ENCODE results near the gene FBXO38.

Gene FBXO38

DNA sequence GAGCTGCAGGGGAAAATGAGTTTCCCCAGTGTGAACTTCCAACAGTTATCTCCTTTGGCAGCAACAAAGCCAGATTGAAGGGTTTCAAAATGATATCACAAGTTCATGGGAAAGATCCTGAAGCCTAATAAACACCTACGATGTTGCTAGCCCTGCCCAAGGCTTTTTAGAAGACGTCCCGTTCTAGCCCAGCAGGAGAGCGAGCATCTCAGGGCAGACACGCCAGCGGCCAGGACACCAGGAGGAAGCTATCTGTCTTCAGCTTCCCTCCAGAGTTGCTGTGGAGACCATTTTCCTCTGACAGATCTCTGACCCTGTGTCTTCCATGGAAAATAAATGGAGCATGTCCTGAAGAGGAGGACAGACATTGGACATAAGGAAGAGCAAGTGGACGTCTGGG lies 98.4 kb downstream of the FBXO38 start:
- peaks cover 0 to 2% of the 10 kb centered on the region in 2 experiments for H3K4me1 ChIP-seq (ENCODE audit: control insufficient read depth in 1 of 2, insufficient read depth in 2 of 2, low read length in 2 of 2)
- no peak overlapping the region for H3K9ac ChIP-seq (ENCODE audit: low read length)
- no peaks in the 10 kb centered on the region for H3K79me1 ChIP-seq (ENCODE audit: low read length)
- no peaks in the 10 kb centered on the region for H3K36me3 ChIP-seq (ENCODE audit: control insufficient read depth in 1 of 2, insufficient read depth in 2 of 2, low read length in 2 of 2)
- H3K4me2 ChIP-seq (ENCODE audit: low read length) = no peak overlapping the region
- H3K18ac ChIP-seq (ENCODE audit: low read length) = no peak overlapping the region
- H3K27ac ChIP-seq (ENCODE audit: low read depth, low read length) = no peak overlapping the region
- no peak overlapping the region for H4K12ac ChIP-seq (ENCODE audit: low read depth, low read length)
- no peaks in the 10 kb centered on the region for H3K27me3 ChIP-seq (ENCODE audit: insufficient read depth, low read length)
- H3K9me3 ChIP-seq (ENCODE audit: insufficient read depth, low read depth, low read length) = no peaks in the 10 kb centered on the region
- H2BK5ac ChIP-seq (ENCODE audit: low read depth, low read length, poor library complexity) = no peak overlapping the region
- DNase-seq = no peak
- no peak overlapping the region for H3K4ac ChIP-seq (ENCODE audit: low read depth, low read length)
- no peaks in the 10 kb centered on the region for H3K79me2 ChIP-seq (ENCODE audit: control insufficient read depth, insufficient read depth, low read length, poor library complexity)
- H2BK12ac ChIP-seq (ENCODE audit: low read length) = no peak overlapping the region
- no peak overlapping the region for H2AK5ac ChIP-seq (ENCODE audit: low read length)
- H3K14ac ChIP-seq (ENCODE audit: low read length) = no peak overlapping the region
- H4K91ac ChIP-seq (ENCODE audit: low read depth, low read length) = no peak overlapping the region
- WGBS (ENCODE audit: extremely low coverage, insufficient coverage, insufficient read length) = no CpG with 5 or more reads among the region's 7 CpGs
- no peak overlapping the region for H2AFZ ChIP-seq (ENCODE audit: insufficient read depth, low read length, poor library complexity)
- H4K8ac ChIP-seq (ENCODE audit: low read depth, low read length) = no peak overlapping the region
- H3K4me3 ChIP-seq (ENCODE audit: low read depth, low read length) = no peak overlapping the region
- no peak overlapping the region for H3K23ac ChIP-seq (ENCODE audit: low read length)
- no peak overlapping the region for H2BK120ac ChIP-seq (ENCODE audit: insufficient read depth, low read length, poor library complexity)

DNA sequence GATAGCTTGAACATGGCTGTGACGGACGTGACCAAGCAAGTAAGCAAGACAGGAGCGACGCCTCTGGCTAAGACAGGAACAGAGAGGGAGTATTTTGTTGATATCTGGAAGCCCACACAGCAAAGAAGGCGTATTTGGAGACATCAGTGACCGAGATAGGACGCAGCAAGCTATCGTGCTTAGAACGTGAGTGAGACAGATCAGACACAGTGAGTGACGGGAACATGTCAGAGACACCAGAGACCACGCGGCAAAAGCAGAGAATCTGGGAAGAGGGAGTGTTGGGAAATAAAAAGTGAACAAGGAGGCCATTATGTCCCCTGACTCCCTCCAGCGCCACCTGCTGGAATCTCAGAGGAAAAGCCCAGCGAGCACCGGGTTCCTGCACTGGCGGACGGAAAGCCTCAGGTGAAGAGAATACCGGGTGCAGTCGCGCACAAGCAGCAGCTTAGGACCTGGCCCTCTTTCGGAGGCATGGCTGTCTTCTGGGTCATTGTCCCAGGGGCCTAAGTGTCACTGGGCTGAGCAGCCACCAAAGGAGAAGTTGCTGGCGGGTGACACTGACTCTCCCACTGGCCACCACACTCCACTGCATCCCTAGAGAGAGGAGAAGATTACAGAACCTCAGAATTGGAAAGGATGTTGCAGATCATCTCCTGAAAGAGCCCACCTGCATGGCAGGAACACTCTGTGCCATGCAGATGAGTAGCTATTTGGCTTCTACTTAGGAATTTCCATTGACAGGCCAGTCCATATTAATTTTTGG lies 99.1 kb downstream of the FBXO38 start:
- no peak overlapping the region for H3K4ac ChIP-seq (ENCODE audit: low read depth, low read length)
- H3K4me2 ChIP-seq (ENCODE audit: low read length) = no peak overlapping the region
- H3K79me1 ChIP-seq (ENCODE audit: low read length) = no peaks in the 10 kb centered on the region
- H3K9me3 ChIP-seq (ENCODE audit: insufficient read depth, low read depth, low read length) = no peaks in the 10 kb centered on the region
- no peak overlapping the region for H3K4me3 ChIP-seq (ENCODE audit: low read depth, low read length)
- H2AK5ac ChIP-seq (ENCODE audit: low read length) = no peak overlapping the region
- H3K79me2 ChIP-seq (ENCODE audit: control insufficient read depth, insufficient read depth, low read length, poor library complexity) = no peaks in the 10 kb centered on the region
- no peak overlapping the region for H2BK12ac ChIP-seq (ENCODE audit: low read length)
- DNase-seq = peak; percentile 55 to 86
- no peak overlapping the region for H4K8ac ChIP-seq (ENCODE audit: low read depth, low read length)
- H4K12ac ChIP-seq (ENCODE audit: low read depth, low read length) = no peak overlapping the region
- H3K18ac ChIP-seq (ENCODE audit: low read length) = no peak overlapping the region
- H4K91ac ChIP-seq (ENCODE audit: low read depth, low read length) = no peak overlapping the region
- H3K23ac ChIP-seq (ENCODE audit: low read length) = no peak overlapping the region
- H3K9ac ChIP-seq (ENCODE audit: low read length) = no peak overlapping the region
- WGBS (ENCODE audit: extremely low coverage, insufficient coverage, insufficient read length) = no CpG with 5 or more reads among the region's 22 CpGs
- peaks cover 0 to 2% of the 10 kb centered on the region in 2 experiments for H3K4me1 ChIP-seq (ENCODE audit: control insufficient read depth in 1 of 2, insufficient read depth in 2 of 2, low read length in 2 of 2)
- no peaks in the 10 kb centered on the region for H3K36me3 ChIP-seq (ENCODE audit: control insufficient read depth in 1 of 2, insufficient read depth in 2 of 2, low read length in 2 of 2)
- no peak overlapping the region for H2BK120ac ChIP-seq (ENCODE audit: insufficient read depth, low read length, poor library complexity)
- no peak overlapping the region for H2BK5ac ChIP-seq (ENCODE audit: low read depth, low read length, poor library complexity)
- H3K27me3 ChIP-seq (ENCODE audit: insufficient read depth, low read length) = no peaks in the 10 kb centered on the region
- no peak overlapping the region for H3K27ac ChIP-seq (ENCODE audit: low read depth, low read length)
- H2AFZ ChIP-seq (ENCODE audit: insufficient read depth, low read length, poor library complexity) = no peak overlapping the region
- no peak overlapping the region for H3K14ac ChIP-seq (ENCODE audit: low read length)

DNA sequence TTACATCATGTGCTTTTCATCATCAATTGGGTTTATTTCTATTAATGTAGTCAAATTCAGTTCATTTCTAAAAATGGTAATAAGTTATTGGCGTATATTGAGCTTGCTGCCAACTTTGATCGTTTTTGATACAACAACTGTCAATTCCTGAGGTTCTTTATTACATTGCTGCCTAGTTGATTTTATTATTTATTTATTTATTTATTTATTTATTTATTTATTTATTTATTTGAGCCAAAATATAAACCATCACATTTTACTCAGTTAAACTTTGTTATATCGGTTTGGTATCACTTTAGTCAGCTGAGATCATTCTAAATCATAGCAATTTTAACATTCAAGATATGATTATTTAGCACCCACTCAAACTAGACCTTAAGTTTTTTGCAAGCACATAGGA lies 100.0 kb downstream of the FBXO38 start:
- Histone ChIP-seq H4K12ac (ENCODE audit: low read depth, low read length) (no peak overlapping the region), H3K79me2 (ENCODE audit: control insufficient read depth, insufficient read depth, low read length, poor library complexity) (no peaks in the 10 kb centered on the region), H2BK120ac (ENCODE audit: insufficient read depth, low read length, poor library complexity) (no peak overlapping the region), H3K18ac (ENCODE audit: low read length) (no peak overlapping the region), H4K91ac (ENCODE audit: low read depth, low read length) (no peak overlapping the region), H3K4me2 (ENCODE audit: low read length) (no peak overlapping the region), H3K9ac (ENCODE audit: low read length) (no peak overlapping the region), H3K4me1 (ENCODE audit: control insufficient read depth in 1 of 2, insufficient read depth in 2 of 2, low read length in 2 of 2) (peaks cover 0 to 2% of the 10 kb centered on the region in 2 experiments), H3K27me3 (ENCODE audit: insufficient read depth, low read length) (no peaks in the 10 kb centered on the region), H3K4ac (ENCODE audit: low read depth, low read length) (no peak overlapping the region), H4K8ac (ENCODE audit: low read depth, low read length) (no peak overlapping the region), H3K79me1 (ENCODE audit: low read length) (no peaks in the 10 kb centered on the region), H3K14ac (ENCODE audit: low read length) (no peak overlapping the region), H3K23ac (ENCODE audit: low read length) (no peak overlapping the region), H2AK5ac (ENCODE audit: low read length) (no peak overlapping the region), H3K36me3 (ENCODE audit: control insufficient read depth in 1 of 2, insufficient read depth in 2 of 2, low read length in 2 of 2) (no peaks in the 10 kb centered on the region), H3K9me3 (ENCODE audit: insufficient read depth, low read depth, low read length) (no peaks in the 10 kb centered on the region), H2AFZ (ENCODE audit: insufficient read depth, low read length, poor library complexity) (no peak overlapping the region), H2BK12ac (ENCODE audit: low read length) (no peak overlapping the region), H2BK5ac (ENCODE audit: low read depth, low read length, poor library complexity) (no peak overlapping the region), H3K4me3 (ENCODE audit: low read depth, low read length) (no peak overlapping the region), H3K27ac (ENCODE audit: low read depth, low read length) (no peak overlapping the region)
- WGBS (ENCODE audit: extremely low coverage, insufficient coverage, insufficient read length) = no CpG with 5 or more reads among the region's 3 CpGs
- no peak for DNase-seq

DNA sequence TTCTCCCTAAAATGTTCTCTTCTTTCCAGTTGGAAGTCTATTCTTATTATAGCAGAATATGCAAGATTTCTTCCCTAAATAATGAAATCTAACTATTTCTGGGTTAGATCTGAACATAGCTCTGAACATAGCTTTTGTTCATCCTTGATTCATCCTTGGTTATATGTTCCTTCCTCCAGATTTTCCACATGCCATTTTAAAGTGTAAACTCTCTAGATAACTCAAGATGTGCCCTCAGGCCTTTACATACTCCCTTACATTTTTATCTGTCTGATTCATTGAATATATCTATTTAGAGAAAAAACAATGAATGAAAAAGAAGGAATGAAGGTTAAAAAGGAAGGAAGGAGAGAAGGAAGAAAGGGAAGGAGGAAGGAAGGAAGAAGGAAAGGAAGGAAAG lies 100.9 kb downstream of the FBXO38 start:
- H4K8ac ChIP-seq (ENCODE audit: low read depth, low read length) = no peak overlapping the region
- no peaks in the 10 kb centered on the region for H3K79me1 ChIP-seq (ENCODE audit: low read length)
- no peaks in the 10 kb centered on the region for H3K4me1 ChIP-seq (ENCODE audit: control insufficient read depth in 1 of 2, insufficient read depth in 2 of 2, low read length in 2 of 2)
- H3K4ac ChIP-seq (ENCODE audit: low read depth, low read length) = no peak overlapping the region
- no peak overlapping the region for H4K91ac ChIP-seq (ENCODE audit: low read depth, low read length)
- no peaks in the 10 kb centered on the region for H3K79me2 ChIP-seq (ENCODE audit: control insufficient read depth, insufficient read depth, low read length, poor library complexity)
- no peak overlapping the region for H3K27ac ChIP-seq (ENCODE audit: low read depth, low read length)
- DNase-seq = peak; percentile 37 to 86
- no peak overlapping the region for H2BK5ac ChIP-seq (ENCODE audit: low read depth, low read length, poor library complexity)
- H3K18ac ChIP-seq (ENCODE audit: low read length) = no peak overlapping the region
- H2AFZ ChIP-seq (ENCODE audit: insufficient read depth, low read length, poor library complexity) = no peak overlapping the region
- no peak overlapping the region for H2BK12ac ChIP-seq (ENCODE audit: low read length)
- no peak overlapping the region for H2AK5ac ChIP-seq (ENCODE audit: low read length)
- no peaks in the 10 kb centered on the region for H3K9me3 ChIP-seq (ENCODE audit: insufficient read depth, low read depth, low read length)
- no peaks in the 10 kb centered on the region for H3K36me3 ChIP-seq (ENCODE audit: control insufficient read depth in 1 of 2, insufficient read depth in 2 of 2, low read length in 2 of 2)
- H3K27me3 ChIP-seq (ENCODE audit: insufficient read depth, low read length) = no peaks in the 10 kb centered on the region
- H3K14ac ChIP-seq (ENCODE audit: low read length) = no peak overlapping the region
- H3K4me3 ChIP-seq (ENCODE audit: low read depth, low read length) = no peak overlapping the region
- H4K12ac ChIP-seq (ENCODE audit: low read depth, low read length) = no peak overlapping the region
- H3K4me2 ChIP-seq (ENCODE audit: low read length) = no peak overlapping the region
- no peak overlapping the region for H3K23ac ChIP-seq (ENCODE audit: low read length)
- no peak overlapping the region for H3K9ac ChIP-seq (ENCODE audit: low read length)
- no peak overlapping the region for H2BK120ac ChIP-seq (ENCODE audit: insufficient read depth, low read length, poor library complexity)

All from trophoblast cell (in vitro differentiated cells and primary cell).